VCaP (cell line): ENCODE data around the gene COA8.

Experiments used
- H3K27ac ChIP-seq: fragments of 450-650 bp; 2 replicates; pipeline ENCODE4 v1.5.1; 2017
- TF ChIP-seq, protein P1 (sequence below): fragments of 450-650 bp; conservative IDR thresholded peaks from 2 replicates; pipeline ENCODE4 v1.5.1; 2017; ENCODE audit warnings: mild to moderate bottlenecking, moderate library complexity

COA8 gene

DNA sequence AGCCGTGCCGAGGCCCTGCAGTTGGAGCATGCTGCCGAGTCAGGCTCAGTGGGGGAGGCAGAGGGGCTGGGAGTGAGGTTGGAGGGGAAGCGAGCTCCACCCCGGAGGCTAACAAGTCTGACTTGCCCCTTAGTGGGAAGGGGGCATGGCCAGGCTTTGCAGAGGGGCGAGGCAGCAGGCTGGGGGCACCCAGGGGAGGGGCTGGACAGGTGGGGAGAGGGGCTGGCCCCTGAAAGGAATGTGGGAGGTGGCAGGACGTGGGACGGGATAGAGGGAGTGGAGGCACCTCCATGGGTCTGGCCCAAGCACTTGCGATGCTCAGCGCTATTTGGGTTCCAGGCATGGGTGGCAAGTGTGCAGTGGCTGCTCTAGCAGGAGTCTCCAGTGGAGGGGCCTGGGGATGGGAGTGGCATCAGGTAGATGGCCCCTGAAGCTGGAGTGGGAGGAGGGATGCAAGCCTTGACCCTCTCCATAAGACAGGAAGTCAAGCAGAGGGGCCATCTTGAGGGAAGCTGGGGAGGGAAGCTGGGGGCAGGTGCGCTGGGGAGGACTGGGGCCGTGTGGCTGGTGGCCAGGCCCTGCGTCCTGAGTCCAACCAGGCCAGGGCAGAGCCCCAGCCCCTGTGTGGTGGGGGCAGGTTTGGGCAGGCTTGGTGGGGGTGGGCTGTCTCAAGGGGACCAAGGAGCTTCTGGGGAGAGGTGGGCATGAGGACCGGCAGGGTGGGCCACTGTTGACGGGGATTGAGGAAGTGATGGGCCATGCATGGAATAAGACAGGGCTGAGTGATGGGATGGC lies 31.1 kb upstream of the COA8 start:
- H3K27ac ChIP-seq, result no peak overlapping the region
- TF ChIP-seq, protein P1, sequence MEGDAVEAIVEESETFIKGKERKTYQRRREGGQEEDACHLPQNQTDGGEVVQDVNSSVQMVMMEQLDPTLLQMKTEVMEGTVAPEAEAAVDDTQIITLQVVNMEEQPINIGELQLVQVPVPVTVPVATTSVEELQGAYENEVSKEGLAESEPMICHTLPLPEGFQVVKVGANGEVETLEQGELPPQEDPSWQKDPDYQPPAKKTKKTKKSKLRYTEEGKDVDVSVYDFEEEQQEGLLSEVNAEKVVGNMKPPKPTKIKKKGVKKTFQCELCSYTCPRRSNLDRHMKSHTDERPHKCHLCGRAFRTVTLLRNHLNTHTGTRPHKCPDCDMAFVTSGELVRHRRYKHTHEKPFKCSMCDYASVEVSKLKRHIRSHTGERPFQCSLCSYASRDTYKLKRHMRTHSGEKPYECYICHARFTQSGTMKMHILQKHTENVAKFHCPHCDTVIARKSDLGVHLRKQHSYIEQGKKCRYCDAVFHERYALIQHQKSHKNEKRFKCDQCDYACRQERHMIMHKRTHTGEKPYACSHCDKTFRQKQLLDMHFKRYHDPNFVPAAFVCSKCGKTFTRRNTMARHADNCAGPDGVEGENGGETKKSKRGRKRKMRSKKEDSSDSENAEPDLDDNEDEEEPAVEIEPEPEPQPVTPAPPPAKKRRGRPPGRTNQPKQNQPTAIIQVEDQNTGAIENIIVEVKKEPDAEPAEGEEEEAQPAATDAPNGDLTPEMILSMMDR, result no peak

DNA sequence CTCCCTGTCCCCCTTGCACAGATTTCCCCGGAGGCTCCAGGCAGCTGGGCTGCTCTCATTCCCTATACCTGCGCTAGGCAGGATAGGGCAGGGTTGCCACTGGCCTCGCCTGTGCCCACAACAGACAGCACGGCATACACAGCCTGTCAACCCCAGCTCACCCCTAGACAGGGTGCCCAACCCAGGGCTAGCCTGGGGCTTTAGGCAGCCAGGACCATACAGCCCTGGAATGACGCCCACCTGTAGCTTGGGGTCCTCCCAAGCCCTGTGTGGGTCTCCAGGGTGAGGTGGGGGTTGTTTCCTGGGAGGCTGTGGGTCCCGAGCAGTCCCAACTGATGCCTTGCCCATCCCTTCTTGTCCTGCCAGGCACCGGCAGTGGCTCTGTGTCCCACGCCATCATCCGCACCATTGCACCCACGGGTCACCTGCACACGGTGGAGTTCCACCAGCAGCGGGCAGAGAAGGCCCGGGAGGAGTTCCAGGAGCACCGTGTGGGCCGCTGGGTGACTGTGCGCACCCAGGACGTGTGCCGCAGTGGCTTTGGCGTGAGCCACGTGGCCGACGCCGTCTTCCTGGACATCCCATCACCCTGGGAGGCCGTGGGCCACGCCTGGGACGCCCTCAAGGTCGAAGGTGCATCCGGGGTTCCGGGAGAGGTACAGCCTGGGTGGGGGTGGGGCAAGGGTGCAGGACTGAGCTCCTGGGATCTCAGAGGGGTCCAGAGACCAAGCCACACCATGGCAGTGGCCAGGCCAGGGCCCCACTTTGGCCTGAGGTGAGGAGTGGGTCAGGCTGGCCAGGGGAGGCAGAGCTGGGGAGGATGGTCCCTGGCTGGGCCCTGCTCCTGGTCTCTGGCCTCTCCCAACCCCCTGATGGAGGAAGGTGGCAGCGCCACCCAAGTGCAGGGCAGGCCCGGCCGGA lies 30.3 kb upstream of the COA8 start:
- H3K27ac ChIP-seq, result no peak overlapping the region
- TF ChIP-seq, protein P1, result no peak

DNA sequence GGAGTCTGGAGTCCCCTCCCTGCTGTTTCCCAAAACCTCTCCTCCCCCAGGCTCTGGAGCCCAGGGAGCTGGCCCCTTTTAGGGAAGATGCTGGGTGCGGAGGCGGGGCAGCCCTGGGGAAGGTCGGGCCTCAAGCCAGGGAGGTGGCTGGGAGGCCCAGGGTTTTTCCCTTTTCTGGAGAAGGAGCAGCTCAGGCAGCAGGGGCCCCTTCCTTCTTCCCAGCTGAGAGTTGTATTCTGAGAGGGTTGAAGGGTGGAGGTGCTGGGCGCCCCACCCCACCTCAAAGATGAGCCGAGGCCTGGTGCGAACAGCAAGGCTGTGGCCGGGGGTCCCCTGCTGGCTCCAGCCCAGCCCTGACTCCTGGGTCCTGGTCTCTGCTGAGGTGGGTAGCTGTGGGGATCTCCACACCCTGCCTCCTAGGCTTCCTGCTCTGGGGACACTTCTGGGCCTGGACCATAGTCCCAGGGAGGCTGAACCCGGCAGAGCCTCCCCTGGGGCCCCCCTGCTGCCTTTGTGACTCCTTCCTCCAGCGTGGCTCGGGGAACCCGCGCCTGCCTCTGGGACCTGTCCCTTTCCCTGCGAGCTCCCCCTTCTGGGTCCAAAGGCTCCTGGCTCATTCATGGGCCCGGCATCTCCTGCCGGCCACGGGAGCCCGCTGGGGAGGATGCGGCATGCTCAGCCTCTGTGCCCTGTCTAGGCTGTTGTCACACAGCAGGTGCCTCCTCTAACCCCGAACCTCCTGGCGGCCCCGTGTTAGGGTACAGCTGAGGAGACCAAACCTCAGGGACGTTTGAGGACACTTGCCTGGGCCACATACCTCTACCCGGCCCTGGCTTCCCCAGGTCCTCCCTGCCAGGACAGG lies 29.4 kb upstream of the COA8 start:
- TF ChIP-seq, protein P1, result no peak
- no peak overlapping the region for H3K27ac ChIP-seq

DNA sequence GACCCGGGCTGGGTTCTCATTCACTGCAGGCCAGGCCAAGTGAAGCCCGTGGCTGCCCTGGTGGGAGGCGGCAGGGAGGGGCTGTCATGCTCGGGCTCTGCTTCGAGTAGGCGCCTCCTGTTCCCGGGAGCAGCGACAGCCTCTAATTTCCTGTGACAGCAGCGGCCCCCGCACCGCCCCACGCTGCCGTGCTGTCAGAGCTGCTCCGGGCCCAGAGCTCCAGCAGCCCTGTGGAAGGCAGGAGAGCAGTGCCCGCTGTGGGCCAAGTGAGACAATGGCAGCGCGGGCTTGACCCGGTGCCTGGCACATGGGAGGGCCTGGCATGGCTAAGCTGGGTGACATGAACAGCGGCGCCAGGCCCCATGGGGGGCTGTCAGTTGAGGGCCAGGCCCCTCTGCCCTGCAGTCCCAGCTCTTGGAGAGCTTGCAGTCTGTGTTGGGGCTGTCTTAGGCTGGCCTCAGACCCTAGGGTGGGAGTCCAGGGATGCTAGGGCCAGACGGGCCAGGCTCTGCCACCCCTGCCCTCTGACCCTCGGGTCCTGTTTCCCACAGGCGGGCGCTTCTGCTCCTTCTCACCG lies 28.7 kb upstream of the COA8 start:
- no peak overlapping the region for H3K27ac ChIP-seq
- TF ChIP-seq, protein P1, result no peak

DNA sequence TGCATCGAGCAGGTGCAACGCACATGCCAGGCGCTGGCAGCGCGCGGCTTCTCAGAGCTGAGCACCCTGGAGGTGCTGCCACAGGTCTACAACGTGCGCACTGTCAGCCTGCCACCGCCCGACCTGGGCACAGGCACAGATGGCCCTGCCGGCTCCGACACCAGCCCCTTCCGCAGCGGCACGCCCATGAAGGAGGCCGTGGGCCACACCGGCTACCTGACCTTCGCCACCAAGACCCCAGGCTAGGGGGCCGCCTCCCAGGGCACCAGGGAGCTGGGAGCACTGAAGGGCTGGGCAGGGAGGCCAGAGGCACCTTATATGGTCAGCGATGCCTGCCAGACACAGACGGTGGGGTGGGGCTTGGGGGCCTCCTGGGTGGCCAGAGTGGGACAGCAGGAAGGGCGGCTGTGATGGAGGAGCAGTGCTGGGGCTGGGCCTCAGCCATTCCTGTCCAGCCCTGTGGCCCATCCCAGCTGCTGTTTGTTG lies 28.1 kb upstream of the COA8 start:
- no peak overlapping the region for H3K27ac ChIP-seq
- TF ChIP-seq, protein P1, result no peak

DNA sequence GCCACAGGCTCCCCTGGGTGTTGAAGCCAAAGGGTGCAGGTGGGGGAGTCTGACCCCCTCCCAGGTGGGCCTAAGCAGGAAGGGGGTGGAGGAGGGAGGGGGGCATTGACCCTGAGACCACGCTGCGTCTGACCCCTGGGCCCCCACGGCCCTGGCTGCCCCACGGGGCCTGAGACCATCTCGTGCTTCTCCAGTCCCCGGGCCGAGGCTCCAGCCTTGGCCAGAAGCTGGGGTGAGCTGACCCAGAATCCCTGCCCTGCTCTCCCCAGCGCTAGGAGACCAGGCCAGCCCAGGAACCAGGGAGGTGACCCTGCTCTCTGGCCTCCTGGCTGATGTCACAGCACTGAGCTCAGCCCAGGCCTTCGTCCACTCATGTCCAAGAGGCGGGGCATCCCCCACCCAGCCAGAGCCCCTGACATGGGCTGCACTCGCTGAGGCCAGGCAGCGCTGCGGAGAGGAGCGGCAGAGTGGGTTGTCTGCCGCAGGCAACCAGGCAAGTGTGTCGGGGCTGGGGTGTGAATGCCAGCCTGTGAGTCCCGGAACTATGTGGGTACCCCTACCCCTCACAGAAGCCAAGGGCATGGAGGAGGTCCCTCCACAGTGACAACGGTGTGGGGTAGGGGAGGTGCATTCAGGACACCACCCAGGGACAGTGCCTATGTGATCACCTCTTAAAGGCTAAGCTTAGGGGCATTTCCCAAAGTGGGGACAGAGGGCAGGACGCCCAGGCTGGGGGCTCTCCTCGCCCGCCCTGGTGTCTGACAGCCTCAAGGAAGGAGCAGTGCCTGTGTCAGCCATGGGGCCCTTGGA lies 27.5 kb upstream of the COA8 start:
- H3K27ac ChIP-seq, result no peak overlapping the region
- TF ChIP-seq, protein P1, result no peak
